Breast epithelium (tissue), 3 donors: Measurements from ENCODE around the gene GTF2IRD2.
"Not testable (repeated sequence)": the region's sequence is repeated elsewhere in the genome, so short reads cannot be mapped to it uniquely, and the experiment has no call there.

Experiments
- CTCF ChIP-seq, 3 donors: fragments of 450-650 bp; IDR thresholded peaks; one replicate each; pipeline ENCODE4 v1.5.1; 2016 to 2017; ENCODE audit warnings: antibody characterized with exemption in 3 of 3, mild to moderate bottlenecking in 3 of 3, moderate library complexity in 3 of 3
- POLR2A ChIP-seq: fragments of 450-650 bp; IDR thresholded peaks from one replicate; pipeline ENCODE4 v1.6.1; 2016; ENCODE audit warnings: antibody characterized with exemption, mild to moderate bottlenecking, moderate library complexity
- POLR2AphosphoS5 ChIP-seq, 3 donors: sonication (generic); formaldehyde crosslinking; IDR thresholded peaks; one replicate each; pipeline ENCODE4 v1.6.1; 2017; ENCODE audit warnings: antibody characterized with exemption in 3 of 3

GRCh38 chr7:74865777-74866176 lies 14.4 kb upstream of the GTF2IRD2 start:
- not testable (repeated sequence) for TF ChIP-seq POLR2A; CTCF (IDR thresholded peaks at IDR 0.05); POLR2AphosphoS5 (IDR thresholded peaks at IDR 0.05)
